Gastrocnemius medialis (tissue), 4 donors: Measurements from ENCODE around the gene RPL10A. TPM values are rescaled to one million over a fixed set of nuclear protein-coding genes. Genes with fewer than 3 reads are reported as not detected.

Source experiments
- ATAC-seq, 2 donors: fragments of 150-250 bp; one replicate each; pipeline ENCODE4 v1.9.1; 2016
- DNase-seq, 2 donors: peaks; one replicate each; pipeline ENCODE4 v3.0.0-alpha.2; 2019
- H3K27ac ChIP-seq, 4 donors: fragments of 200-600 bp; sonication (generic); 1 replicate in 1 of 4; 2 replicates in 3 of 4; pipeline ENCODE4 v1.5.1; 2016 to 2018; ENCODE audit warnings: mild to moderate bottlenecking in 2 of 4, moderate library complexity in 1 of 4
- H3K27me3 ChIP-seq, 3 donors: fragments of 200-600 bp; sonication (generic) in 2 of 3; 1 replicate in 1 of 3; 2 replicates in 2 of 3; pipeline versions ENCODE4 v1.5.1 to v1.6.0; 2016 to 2019; ENCODE audit warnings: mild to moderate bottlenecking in 1 of 3, moderate library complexity in 1 of 3
- H3K36me3 ChIP-seq, 2 donors: fragments of 200-600 bp; sonication (generic) in 1 of 2; one replicate each; pipeline ENCODE4 v1.5.1; 2017 to 2018
- H3K4me1 ChIP-seq, 2 donors: fragments of 200-600 bp; sonication (generic) in 1 of 2; one replicate each; pipeline ENCODE4 v1.5.1; 2016 to 2017; ENCODE audit warnings: mild to moderate bottlenecking in 2 of 2
- H3K4me3 ChIP-seq, 4 donors: fragments of 200-600 bp; sonication (generic) in 3 of 4; 1 replicate in 1 of 4; 2 replicates in 3 of 4; pipeline ENCODE4 v1.5.1; 2016 to 2019; ENCODE audit warnings: mild to moderate bottlenecking in 2 of 4
- H3K9me3 ChIP-seq, 3 donors: fragments of 200-600 bp; sonication (generic) in 2 of 3; 1 replicate in 1 of 3; 2 replicates in 2 of 3; pipeline ENCODE4 v1.5.1; 2016 to 2019
- POLR2A ChIP-seq, 2 donors: fragments of 450-650 bp; IDR thresholded peaks; one replicate each; pipeline ENCODE4 v1.6.1; 2017; ENCODE audit warnings: antibody characterized with exemption in 2 of 2, mild to moderate bottlenecking in 2 of 2, moderate library complexity in 2 of 2
- in situ Hi-C, 4 donors: fragments of 200-750 bp; cut with MboI; loops; one replicate each; pipeline versions ENCODE4 v1.15.0 to v1.8.0; 2017; ENCODE audit warnings: low sequenced_read_pairs in 4 of 4
- intact Hi-C: fragments of 100-400 bp; cut with DNase I; formaldehyde crosslinking; loops from one replicate; pipeline ENCODE4 v1.15.1; 2023; ENCODE audit warnings: low total_unique reads
- total RNA-seq, 4 donors: library from RNA; depleted of rRNA; stranded (reverse); fragments of >200 nt; gene quantifications; one replicate each; pipeline versions ENCODE4 v1.1.0 to v1.2.3, GENCODE V29; 2016
- TF ChIP-seq, protein P1 (sequence below), 5 experiments: fragments of 450-650 bp in 3 of 5; fragments of 200-600 bp in 2 of 5; sonication (generic) in 2 of 5; IDR thresholded peaks in 4 of 5; conservative IDR thresholded peaks in 1 of 5; 1 replicate in 4 of 5; 2 replicates in 1 of 5; pipeline ENCODE4 v1.5.1; 2016 to 2019; ENCODE audit warnings: antibody characterized with exemption in 5 of 5, mild to moderate bottlenecking in 3 of 5, moderate library complexity in 3 of 5

RPL10A gene
- total RNA-seq, 4 donors from 2014 or later, result 772 to 1,014 (median 808) TPM

DNA sequence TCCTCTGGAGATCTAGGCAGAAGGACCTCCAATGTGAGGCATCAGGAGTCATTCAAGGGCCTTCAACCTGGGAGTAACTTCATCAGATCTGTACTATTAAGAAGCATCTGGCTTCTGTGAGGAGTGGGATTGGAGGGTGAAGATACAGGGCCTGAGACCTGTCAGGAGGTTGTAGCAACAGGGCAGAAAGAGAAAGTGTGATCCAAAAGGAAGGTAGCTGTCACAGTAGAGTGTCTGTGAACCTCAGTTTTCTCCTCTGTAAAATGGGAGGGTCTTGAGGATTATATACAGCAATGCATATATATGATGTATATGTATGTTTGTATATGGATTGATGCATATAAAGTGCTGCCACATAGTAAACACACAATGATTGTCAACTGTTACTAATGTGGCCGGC, 2.6 kb upstream of the RPL10A start:
- in situ Hi-C loops, result no loop called here
- H3K36me3 ChIP-seq, result peaks cover 0 to 8% of the 10 kb centered on the region in 2 donors
- DNase-seq, result no peak
- H3K27ac ChIP-seq, result no peak overlapping the region
- peaks cover 18 to 23% of the 10 kb centered on the region in 2 donors for H3K4me1 ChIP-seq
- intact Hi-C loops, result no loop called here
- no peaks in the 10 kb centered on the region for H3K9me3 ChIP-seq
- no peaks in the 10 kb centered on the region for H3K27me3 ChIP-seq
- H3K4me3 ChIP-seq, result no peak overlapping the region
- TF ChIP-seq POLR2A (IDR thresholded peaks at IDR 0.05), result no peak
- TF ChIP-seq, protein P1, sequence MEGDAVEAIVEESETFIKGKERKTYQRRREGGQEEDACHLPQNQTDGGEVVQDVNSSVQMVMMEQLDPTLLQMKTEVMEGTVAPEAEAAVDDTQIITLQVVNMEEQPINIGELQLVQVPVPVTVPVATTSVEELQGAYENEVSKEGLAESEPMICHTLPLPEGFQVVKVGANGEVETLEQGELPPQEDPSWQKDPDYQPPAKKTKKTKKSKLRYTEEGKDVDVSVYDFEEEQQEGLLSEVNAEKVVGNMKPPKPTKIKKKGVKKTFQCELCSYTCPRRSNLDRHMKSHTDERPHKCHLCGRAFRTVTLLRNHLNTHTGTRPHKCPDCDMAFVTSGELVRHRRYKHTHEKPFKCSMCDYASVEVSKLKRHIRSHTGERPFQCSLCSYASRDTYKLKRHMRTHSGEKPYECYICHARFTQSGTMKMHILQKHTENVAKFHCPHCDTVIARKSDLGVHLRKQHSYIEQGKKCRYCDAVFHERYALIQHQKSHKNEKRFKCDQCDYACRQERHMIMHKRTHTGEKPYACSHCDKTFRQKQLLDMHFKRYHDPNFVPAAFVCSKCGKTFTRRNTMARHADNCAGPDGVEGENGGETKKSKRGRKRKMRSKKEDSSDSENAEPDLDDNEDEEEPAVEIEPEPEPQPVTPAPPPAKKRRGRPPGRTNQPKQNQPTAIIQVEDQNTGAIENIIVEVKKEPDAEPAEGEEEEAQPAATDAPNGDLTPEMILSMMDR (IDR thresholded peaks at IDR 0.05 in 4 of 5, conservative IDR thresholded peaks at IDR 0.05 in 1 of 5), result no peak
- ATAC-seq, result no peak

DNA sequence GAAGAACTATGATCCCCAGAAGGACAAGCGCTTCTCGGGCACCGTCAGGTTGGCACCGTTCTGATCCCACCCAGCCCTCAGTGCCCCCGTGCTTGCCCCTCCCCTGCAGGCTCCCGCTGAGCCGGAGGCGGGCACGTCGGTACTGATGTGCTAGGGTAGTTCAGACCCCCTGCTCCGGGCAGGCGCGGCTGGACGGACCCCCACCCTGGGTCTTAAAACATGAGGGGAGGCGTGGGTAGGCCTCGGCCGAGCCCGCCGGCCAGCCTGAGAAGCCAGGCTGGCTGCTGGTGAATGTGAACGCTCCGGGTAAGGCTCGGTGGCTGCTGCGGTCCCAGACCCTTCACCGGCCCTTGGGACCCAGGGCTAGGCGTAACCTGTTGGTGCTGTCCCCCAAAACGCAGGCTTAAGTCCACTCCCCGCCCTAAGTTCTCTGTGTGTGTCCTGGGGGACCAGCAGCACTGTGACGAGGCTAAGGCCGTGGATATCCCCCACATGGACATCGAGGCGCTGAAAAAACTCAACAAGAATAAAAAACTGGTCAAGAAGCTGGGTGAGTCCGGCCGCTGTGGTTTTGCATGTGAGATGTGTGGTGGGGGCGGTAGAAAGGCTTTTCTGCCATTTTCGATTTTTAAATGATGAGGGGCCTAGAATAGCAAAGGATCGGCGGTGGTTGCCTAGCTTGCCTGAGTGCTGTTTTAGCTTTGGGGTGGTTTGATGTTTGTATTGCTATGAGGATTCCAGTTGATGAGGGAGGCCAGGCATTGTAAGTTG, 964 bp downstream of the RPL10A start:
- in situ Hi-C loops, result no loop called here
- no peak for TF ChIP-seq POLR2A (IDR thresholded peaks at IDR 0.05)
- TF ChIP-seq, protein P1 (IDR thresholded peaks at IDR 0.05 in 4 of 5, conservative IDR thresholded peaks at IDR 0.05 in 1 of 5), result no peak
- Histone ChIP-seq H3K27ac (peak overlapping the region; percentile 87 to 92 (median 90)), H3K27me3 (no peaks in the 10 kb centered on the region), H3K4me3 (peak overlapping the region; percentile 63 to 81 (median 72)), H3K36me3 (peaks cover 0 to 26% of the 10 kb centered on the region in 2 donors), H3K4me1 (peaks cover 21 to 32% of the 10 kb centered on the region in 2 donors), H3K9me3 (no peaks in the 10 kb centered on the region)
- DNase-seq, result no peak
- ATAC-seq, result peak in 1 of 2 donors; percentile 8
- intact Hi-C loops, result loop anchor here (1.0 kb wide), 2 partner anchors 17 to 127 kb away; partner anchors contain the start of genes FANCE and PPARD

GRCh38 chr6:35469751-35470662, 1.8 kb downstream of the RPL10A start:
- peaks cover 0 to 31% of the 10 kb centered on the region in 2 donors for H3K36me3 ChIP-seq
- peaks cover 21 to 32% of the 10 kb centered on the region in 2 donors for H3K4me1 ChIP-seq
- in situ Hi-C loops, result no loop called here
- ATAC-seq (no peak), DNase-seq (peak in 1 of 2 donors; percentile 52)
- TF ChIP-seq POLR2A (IDR thresholded peaks at IDR 0.05), result no peak
- TF ChIP-seq, protein P1 (IDR thresholded peaks at IDR 0.05 in 4 of 5, conservative IDR thresholded peaks at IDR 0.05 in 1 of 5), result no peak
- H3K4me3 ChIP-seq, result peak overlapping the region; percentile 63 to 81 (median 72)
- intact Hi-C loops, result no loop called here
- H3K27me3 ChIP-seq, result no peaks in the 10 kb centered on the region
- H3K9me3 ChIP-seq, result no peaks in the 10 kb centered on the region
- peak overlapping the region; percentile 87 to 92 (median 90) for H3K27ac ChIP-seq

DNA sequence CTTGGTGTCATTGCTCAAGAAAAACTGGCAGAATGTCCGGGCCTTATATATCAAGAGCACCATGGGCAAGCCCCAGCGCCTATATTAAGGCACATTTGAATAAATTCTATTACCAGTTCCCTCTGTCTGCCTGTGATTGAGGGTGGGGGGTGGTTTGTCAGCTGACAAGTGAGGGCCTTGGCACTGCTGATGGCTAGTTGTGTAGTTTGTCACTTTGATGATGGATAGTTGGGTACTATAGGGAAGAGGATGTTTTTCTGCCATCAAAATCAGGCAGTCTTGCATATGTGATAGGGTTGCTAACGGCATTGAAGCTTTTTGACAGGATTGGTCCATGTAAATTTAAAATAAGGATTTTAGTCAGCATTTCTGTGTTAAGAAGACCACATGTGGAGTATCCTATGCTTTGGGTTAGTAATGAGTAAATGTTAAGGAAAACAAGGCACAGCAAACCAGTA, 2.5 kb downstream of the RPL10A start:
- TF ChIP-seq POLR2A (IDR thresholded peaks at IDR 0.05), result no peak
- TF ChIP-seq, protein P1 (IDR thresholded peaks at IDR 0.05 in 4 of 5, conservative IDR thresholded peaks at IDR 0.05 in 1 of 5), result no peak
- Histone ChIP-seq H3K4me3 (no peak overlapping the region), H3K36me3 (peaks cover 0 to 32% of the 10 kb centered on the region in 2 donors), H3K9me3 (no peaks in the 10 kb centered on the region), H3K4me1 (peaks cover 21 to 32% of the 10 kb centered on the region in 2 donors), H3K27ac (peak overlapping the region; percentile 87 to 92 (median 90)), H3K27me3 (no peaks in the 10 kb centered on the region)
- ATAC-seq (no peak), DNase-seq (no peak)
- intact Hi-C loops (no loop called here), in situ Hi-C loops (no loop called here)
